Stimulated activated CD4-positive, alpha-beta T cell treated with anti-CD3 and anti-CD28 coated beads, Interleukin-4, amount 100 ng/mL, for 1 hour (primary cell): ENCODE results near the gene SH3RF3.

Experiments used
- DNase-seq: peaks from one replicate; pipeline ENCODE4 v3.0.0-alpha.2; 2020

SH3RF3 gene

GRCh38 chr2:109383505-109384307 lies 254.7 kb downstream of the SH3RF3 start:
- no peak for DNase-seq

DNA sequence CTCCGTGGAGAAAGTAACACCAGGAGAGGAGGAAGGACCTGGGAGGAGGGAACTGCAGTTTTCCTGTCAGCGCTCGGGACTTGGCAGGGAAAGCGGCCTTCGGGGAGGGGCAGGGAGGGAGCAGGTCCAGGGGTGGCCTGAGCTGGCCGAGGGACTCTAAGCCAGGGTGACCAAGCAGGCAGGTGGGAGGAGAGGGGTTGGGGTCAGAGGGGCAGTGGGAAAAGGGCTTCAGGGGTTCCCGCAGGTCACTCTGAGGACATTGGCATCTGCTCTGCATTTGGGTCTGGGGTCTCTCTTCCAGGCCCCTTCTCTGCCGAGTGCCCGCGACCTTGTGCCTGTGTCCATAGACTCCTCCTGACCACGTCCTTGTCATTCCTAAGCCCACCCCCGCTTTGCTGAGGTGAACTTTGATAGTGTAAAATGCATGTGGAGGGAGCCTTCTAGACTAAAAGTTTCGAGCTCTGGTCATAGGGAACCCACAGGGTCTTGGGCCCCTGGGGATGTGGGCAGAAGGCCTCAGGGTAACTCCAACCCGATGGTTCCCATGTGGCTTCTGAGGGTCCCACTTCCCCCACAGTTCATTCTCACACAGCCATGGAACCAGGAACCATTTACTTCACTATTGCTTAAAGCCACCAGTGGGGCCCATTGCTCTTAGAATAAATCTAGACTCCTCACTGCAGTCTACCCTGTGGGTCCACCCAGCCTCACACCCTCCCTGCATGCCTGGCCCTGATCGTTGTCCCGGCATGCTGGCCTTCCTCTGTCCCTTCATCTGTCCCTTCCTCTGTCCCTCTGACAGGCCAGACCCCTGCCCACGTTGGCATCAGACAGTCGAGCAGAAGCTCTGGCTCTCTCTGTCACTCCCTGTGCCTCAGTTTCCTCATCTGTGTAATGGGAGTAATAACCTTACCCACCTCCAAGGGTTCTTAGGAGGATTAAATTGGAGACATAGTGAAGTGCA lies 255.6 kb downstream of the SH3RF3 start:
- DNase-seq = no peak

DNA sequence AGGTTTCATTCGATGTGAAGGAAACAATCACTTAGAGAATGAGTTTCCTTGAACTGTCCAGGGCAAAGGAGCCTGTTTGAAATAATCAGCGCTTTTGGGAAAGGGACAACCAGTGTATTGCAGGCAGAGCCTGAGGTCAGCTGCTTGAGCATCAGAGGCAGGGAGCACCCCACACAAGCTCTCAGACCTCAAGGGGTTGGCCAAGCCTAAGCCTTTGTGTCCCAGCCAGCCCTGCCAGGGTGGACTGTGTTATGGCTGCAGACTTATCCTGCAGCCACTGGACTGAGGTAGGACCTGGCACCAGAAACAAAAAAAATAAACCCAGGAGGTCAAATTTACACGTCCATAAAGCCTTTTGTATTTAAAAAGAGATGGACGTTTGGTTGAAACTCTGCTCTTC lies 256.5 kb downstream of the SH3RF3 start:
- no peak for DNase-seq

GRCh38 chr2:109386004-109386695 lies 257.1 kb downstream of the SH3RF3 start:
- DNase-seq = no peak

- no peak for DNase-seq
Observed at GRCh38 chr2:109387221-109387735, 258.3 kb downstream of the SH3RF3 start.

- no peak for DNase-seq
Observed at GRCh38 chr2:109387778-109388469, 258.9 kb downstream of the SH3RF3 start.

GRCh38 chr2:109391243-109391642 lies 262.2 kb downstream of the SH3RF3 start:
- no peak for DNase-seq

DNA sequence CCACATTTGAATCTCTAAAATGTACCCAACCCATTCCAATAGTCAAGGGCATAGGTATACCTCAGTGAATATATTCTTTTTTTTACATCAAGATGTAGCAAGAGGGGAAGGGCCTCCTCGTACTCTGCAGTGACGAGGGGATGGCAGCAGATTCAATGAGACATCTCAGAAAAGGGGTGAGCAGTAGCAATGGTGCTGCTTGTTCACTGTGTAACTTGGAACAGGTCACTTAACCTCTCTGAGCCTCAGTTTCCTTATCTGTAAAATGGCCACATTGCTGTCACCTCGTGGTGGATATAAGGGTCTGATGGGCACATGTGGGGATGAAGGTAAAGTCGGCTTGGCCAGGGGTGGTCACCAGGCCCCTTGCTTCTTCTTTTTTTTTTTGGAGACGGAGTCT lies 263.1 kb downstream of the SH3RF3 start:
- no peak for DNase-seq

DNA sequence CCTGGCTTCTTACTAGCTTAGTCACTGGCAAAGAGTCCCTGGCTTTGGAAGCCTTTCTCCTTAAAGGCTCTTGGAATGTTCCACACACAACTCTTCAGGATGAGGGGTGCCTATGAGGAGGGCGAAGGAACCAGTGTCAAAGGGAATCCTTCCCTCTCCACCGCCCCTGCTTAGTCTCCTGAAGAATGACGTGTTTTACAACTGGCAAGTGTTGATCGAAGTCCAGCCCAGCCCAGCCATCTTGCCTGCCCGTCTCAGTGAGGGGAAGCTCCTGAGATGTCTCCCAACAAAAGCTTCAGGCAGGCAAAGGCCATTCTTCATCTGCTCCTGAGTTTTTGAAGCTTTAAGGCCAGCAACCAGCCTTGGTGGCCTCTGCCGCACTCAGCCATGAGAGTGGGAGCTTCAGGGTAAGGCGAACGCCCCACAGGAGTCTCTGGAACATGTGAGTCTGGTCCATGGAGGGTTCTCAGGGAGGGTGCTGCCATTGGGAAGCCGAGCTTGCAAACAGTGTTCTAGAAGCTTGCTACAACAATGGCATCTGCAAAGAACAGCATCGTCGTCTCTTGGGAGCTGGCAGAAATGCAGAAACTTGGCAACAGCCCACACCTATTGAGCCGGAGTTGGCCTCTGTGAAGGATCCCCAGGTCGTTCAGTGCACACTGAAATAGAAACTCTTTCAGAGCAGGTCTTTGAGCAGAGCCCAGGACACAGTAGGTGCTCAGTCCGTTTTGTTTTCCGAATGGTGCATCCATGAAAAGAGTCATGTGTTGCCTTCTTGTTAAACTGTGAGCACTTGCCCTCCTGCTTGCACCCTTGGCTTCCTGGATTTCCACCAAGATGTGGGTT lies 264.0 kb downstream of the SH3RF3 start:
- DNase-seq = no peak

DNA sequence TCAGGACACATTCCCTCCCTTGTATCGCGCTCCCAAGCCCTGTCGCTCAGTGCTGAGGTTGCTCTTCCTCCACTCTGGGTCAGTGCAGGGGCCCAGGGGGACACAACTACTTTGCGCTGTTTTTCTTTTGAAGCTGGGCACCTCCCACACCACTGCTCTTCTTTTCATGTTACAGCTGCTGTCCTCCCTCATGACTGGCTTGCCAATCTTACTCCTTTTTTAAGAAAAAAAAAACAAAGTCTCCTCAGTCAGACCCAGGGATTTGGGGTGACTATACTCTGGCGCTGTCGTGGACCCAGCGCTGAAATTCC lies 264.6 kb downstream of the SH3RF3 start:
- no peak for DNase-seq

GRCh38 chr2:109395494-109396201 lies 266.6 kb downstream of the SH3RF3 start:
- no peak for DNase-seq

DNA sequence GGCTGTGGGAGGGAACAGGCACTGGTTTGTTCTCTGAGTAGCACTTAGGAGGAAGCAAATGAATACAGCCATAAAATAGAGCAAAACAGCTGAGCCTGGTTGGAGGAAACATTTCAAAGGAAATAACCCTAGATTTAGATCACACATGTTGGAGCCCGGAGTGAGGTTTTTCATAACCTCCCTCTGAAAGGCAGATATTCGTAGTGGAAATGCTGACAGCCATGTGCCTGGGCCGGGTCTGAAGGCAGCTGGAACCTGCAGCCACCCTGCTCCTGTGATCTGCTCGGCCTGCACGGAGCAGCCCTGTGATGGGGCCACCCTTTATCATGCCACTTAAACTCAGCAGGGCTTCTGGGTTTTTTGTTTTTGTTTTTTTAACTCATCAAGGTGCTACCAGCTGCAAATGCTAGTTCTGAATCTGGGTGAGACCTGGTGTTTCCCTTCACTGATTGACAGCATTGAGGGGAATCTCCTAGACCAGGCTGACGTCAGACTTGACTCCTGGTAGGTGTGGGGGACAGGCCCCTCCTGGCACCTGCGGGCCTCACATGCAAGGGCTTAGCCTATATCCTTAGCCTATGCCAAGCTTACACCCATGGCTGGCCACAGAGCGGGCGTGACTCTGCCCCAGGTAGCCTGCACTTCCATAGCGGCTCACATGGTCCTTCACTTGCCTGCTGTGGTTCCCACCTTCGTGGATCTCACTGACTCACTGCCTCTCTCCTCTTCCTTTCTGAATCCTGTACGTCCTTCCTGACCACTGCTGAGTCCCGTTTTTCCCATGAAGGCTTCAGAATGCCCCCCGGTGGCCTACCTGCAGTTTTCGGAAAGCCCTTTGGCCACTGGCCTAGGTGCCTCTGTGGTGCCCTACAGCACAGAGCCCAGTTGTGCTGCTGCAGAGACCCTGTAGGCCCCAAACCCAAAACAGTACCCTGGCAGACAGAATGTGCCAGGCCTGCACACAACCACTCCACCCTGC lies 267.5 kb downstream of the SH3RF3 start:
- no peak for DNase-seq

DNA sequence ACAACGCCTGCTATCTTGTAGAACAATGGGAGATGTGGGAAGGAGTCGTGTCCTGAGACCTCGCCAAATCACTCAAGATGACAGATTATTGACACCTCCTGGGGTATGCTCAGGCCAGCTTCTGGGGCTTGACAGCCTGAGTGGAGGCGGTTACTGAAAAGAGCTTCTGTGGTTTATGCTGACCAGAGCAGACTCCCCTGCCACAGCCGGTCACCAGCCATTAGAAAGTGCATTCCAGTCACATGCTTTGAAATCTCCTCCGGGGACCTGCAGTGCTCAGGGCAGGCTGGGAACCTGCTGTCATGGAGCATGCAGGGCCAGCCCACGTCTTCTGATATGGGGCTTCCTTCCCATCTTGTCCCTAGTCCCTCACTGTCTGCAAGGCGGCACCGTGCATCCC lies 268.9 kb downstream of the SH3RF3 start:
- no peak for DNase-seq

GRCh38 chr2:109398366-109399015 lies 269.5 kb downstream of the SH3RF3 start:
- no peak for DNase-seq

GRCh38 chr2:109399066-109399465 lies 270.1 kb downstream of the SH3RF3 start:
- no peak for DNase-seq

DNA sequence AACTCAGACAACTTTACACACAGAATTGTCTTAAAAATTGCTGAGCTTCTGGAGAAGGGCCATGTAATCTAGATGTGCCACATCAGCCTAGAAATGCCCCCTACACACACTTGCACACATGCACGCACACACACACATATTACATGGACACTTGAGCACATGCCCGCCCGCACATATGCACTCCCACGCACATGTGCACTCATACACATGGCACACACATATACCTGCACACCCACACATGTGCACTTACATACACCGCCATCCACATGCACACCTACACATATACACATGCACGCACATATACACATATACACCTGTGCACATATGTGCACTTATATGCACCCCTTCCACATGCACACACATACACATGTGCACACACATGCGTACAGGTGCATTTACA lies 271.1 kb downstream of the SH3RF3 start:
- no peak for DNase-seq

DNA sequence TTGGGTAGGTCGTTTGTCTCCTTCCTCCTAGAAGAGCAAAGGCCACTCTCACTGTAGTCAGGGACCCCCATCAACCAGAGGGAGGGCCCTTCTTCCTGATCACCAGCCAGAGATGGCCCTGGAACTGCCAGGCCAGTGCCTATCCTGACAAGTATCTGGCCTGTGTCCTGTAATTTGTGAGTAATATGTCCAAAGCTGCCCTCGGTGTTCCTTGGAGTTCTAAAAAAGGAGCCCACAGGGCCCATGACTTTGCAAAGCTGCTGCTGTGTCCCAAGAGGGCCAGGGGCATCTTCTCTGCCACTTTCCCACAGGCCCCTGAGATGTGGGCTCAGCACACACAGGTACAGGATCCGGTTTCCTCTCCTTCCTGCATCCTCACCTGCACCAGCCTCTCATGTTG lies 272.4 kb downstream of the SH3RF3 start:
- no peak for DNase-seq

DNA sequence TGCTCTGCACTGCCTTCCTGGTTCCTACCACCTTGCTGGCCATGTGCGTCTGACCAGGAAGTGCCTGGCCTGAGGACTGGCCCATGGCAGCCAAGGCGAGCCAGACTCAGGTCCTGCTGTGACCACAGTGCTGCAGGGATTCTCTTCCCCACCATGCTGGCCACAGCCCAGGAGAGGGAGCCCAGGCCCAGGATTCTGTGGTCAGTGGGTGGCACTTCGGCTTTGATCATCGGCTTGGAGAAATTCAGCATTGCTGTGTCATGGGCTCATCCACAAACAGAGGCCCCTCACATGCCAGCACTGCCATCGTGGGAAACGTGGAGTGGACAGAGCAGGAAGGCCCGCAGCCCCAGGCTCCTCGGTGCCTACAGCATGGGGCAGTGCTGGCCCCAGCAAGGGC lies 273.2 kb downstream of the SH3RF3 start:
- DNase-seq = no peak
